Inflammatory macrophage treated with lipopolysaccharide for 1 hour (primary cell): ENCODE data around the gene TSPAN3.

Experiments
- DNase-seq, 2 donors: peaks; one replicate each; pipeline ENCODE4 v3.0.0-alpha.2; 2020 to 2022

TSPAN3 gene

DNA sequence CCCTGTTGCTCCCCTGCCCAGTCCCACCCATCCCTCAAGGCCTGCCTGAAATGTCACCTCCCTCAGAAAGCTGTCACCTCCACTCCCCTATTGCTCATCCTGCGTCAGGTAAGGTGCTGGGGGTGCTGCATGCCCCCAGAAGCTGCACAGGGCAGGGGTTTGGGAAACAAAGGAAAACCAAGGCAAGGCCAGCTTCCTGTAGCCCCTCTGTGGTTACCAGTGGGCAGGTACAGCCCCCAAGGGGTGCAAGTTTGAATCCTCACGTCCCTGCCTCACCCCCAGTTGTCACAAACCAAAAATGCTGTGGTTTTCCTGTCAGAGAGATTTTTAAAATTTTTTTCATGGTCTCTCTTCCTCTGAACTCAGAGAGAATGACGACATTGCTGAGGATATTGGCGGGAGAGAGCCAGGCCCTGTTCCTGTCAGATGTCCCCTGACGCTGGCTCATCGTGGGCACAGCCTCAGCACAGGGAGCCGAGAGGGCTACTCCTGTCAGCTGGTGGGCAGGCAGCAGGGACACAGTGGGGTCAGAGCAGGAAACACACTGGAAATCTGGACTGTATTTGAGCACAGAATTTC, 49.0 kb downstream of the TSPAN3 start:
- DNase-seq: peak; percentile 43 to 79

DNA sequence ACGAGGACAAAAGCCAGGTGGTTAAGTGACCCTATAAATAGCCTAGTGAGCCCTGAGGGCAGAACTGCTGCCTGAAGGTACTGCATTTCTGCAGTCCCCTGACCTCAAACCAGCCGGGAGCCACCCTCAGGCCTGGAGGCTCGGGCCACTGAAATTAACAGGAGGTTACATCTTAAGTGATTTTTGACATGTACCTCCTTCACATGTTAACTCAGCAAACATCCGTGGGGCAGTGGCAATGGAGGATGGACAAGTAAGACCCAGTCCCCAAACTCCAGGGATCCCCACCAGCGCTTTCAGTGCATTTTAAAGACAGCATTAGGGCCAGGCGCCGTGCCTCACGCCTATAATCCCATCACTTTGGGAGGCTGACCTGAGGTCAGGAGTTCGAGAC, 49.8 kb downstream of the TSPAN3 start:
- no peak for DNase-seq

DNA sequence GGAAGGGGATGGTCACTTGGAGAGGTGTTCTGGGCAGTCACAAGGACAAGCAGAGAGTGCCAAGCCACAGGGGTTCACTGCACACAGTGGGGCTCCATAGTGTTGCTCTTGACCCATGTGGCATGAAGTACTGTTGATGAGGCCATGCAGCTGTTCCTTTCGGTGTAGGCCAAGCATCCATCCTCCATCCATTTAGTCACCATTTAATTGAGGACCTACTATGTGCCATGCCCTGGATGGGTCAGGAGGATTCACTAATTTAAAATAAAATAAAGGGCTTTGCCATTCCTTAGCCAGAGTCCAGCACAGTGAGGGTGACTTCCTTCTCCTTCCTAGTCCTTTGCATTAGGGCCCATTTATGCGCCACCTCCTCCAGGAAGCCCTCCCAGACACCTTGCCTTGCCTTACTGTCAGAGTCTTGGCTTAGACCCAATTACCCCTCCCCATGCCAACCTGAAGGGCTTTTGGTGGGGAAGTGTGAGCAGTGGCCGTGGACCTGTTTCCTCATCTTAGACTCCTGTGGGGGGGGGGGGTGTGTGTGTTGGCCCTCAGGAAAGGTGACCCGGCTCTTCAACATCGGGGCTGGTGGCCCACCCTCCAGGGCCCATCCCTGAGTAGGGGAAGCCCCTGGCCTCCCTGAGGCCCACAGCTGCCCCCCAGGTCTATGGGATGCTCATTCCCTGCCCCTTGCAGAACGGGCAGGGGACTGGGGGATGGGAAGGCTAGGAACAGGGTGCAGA, 50.4 kb downstream of the TSPAN3 start:
- DNase-seq: no peak

DNA sequence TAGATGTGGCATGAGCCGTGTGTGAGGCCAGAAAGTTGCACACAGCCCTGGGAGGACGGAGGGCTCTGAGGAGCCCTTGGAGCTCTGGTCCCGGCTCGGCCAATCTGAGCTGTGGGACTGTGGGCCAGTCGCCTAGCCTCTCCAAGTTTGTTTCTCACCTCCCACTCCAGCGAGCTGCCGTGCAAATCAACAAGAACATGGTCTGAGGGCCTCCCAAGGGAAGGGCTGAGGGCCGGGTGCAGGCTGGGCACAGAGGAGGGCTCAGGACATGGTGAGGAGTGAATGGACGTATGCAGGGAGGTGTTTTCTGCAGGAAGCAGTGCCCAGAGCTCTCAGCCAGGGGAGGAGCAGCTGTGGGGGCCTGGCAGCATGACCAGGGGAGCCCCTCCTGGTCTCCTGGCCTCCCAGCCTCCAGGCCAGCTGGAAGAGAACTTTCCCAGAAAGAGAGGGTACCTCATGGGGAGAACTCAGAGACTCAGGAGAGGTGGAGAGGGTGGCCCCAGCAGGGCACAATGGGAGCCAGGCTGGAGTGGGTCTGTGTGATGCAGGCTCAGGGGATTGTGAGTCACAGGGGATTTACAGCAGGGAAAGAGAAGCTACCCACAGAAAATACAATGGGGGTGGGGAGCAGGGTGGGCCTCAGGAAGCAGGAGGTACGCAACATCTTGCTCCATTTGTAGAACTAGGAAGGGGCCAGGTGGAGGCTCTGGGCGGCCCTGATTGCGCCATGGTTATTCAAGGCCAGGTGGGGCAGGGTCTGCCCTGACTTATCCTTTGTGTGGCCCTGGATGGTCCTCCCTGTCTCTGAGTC, 51.2 kb downstream of the TSPAN3 start:
- peak; percentile 78 to 92 for DNase-seq

DNA sequence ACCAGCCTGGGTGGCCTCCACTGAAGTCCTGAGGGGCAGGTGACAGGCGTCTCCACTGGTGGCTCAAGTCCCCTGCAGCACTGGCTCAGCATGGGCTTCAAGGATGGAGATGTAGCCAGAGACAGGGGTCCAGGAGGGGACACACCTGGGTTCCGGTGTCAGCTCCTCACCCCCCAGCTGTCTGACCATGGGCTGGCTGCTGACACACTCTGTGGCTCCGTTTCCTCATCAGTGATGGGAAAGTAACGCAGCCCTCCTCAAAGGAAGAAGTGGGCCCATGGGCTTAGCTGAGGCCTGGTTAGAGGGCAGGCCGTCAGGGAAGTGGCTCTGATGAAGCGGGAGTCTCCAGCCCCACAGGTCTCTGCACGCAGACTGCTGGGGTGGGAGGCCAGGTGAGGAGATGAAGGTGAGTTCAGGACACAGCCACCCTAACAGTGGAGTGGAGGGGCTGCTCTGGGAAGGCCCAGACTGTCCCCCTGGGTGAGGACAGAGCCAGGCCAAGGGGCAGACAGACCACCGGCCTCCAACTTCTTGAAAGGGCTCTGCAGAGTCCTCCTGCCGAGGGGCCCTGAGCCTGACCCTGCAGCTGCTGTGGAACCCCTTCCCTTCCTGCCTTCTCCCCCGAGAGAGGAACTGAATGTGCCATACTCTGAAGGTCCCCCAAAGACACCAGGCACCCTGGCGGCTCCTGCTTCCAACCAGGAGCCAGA, 52.0 kb downstream of the TSPAN3 start:
- DNase-seq: peak; percentile 22 to 54

DNA sequence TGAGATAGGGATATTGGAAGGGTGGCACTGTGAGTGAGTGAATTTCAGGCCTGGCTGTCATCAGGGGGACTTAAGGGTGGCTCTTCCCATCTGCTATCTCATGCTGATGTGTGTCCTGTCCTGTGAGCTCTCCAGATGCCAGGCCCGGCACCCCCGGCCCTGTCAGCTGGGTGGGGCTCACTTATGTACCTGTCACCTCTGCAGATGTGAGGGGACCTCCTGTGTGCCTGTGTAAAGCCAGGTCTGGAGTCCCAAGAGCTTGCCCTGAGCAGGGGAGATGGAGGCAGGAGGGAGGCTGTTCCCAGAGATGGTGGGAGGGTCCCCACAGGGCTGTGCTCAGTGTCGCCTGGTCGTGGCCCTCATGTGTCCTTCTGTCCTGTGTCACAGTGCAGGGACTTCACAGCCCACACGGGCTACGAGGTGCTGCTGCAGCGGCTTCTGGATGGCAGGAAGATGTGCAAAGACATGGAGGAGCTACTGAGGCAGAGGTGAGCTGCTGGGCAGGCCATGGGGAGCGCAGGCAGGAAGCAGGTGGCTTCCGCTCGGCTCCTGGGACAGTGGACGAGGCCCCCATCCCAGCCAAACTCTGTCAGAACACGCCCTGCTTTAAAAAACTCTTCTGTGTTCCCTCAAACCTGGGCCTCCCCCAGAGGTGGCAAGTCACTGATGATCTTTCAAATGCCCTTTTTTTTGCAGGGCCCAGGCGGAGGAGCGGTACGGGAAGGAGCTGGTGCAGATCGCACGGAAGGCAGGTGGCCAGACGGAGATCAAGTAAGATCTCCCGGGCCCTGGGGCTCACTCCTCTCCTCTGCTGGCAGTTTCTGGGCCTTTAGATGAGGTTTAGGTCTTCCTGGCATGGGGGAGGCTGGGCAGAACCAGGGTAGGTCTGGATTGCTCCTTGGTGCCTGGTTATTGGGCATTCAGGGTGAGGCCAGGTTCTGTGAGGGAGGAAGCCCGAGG, 52.9 kb downstream of the TSPAN3 start:
- no peak for DNase-seq

DNA sequence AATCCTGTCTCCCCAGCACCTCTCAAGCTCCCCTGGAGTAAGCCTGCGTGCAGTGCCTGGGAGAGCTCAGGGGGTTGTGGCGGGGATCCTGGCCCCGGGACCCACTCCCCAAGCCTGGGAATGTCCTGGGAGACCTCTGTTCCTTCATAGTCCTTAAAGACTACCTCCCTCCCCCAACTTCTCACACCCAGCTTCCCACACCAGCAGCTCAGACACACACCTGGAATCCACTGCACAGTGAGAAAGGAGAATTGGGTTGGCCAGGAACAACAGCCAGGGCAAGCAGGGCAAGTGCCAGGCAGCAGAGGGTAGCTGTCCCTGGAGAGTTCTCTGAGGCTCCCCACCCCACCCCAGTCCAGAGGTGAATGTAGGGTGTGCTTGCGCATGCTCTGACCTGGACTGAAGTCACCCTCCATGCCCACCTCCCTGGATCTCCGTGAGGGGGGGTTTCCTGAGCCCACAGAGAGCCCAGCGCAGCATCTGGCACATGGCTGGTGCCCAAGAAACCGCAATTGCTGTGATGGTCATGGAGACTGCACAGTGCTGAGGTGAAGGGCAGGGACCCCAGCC, 53.7 kb downstream of the TSPAN3 start:
- no peak for DNase-seq

DNA sequence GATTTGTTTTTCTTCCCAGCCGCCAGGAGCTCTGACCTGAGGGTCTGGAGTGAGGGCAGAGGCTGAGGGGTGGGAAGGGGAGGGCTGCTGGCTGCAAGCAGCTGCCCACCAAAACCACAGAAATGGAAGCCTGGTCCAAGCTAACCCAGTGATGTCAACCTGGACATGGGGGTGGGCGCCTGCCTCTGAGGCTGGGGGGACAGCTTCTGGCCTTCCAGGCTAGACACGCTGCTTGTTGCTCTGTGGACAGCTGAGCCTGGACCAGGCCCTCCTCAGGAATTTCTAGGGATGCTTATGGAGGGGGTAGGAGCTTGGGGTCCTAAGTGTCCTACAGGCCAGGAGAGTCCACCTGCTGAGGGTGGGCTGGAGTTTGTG, 54.6 kb downstream of the TSPAN3 start:
- DNase-seq: no peak

DNA sequence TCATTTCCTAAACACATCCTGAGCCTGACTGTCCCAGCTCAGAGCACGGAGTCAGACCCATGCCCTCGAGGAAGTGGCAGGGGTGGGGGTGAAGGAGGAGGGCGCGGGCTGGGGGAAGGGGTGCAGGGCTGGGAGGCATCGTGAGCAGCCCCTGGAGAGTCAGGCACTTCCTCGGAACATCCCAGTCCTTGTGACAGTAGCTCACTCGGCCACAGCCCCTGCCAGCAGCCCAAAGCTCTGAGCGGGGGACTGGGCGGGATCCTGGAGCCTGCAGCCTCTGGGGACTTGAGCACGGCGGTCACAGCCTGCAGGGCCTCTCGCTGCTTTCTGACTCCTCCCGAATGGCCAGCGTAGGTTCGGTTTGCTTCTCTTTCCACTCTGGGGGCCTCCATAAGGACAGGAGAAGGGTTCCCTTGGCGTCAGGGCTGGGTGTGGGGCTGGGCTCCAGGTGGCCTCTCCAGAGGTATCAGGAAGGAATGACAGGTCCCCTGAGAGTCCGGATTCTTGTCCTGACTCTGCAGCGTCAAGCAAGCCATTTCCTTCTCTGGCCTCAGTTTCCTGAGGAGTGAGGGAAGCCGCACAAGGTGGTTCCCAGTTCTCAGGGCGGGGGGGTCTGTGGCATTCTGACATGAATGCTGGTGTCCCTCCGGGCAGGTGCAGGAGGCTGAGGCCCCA, 55.1 kb downstream of the TSPAN3 start:
- peak in 1 of 2 donors; percentile 37 for DNase-seq

DNA sequence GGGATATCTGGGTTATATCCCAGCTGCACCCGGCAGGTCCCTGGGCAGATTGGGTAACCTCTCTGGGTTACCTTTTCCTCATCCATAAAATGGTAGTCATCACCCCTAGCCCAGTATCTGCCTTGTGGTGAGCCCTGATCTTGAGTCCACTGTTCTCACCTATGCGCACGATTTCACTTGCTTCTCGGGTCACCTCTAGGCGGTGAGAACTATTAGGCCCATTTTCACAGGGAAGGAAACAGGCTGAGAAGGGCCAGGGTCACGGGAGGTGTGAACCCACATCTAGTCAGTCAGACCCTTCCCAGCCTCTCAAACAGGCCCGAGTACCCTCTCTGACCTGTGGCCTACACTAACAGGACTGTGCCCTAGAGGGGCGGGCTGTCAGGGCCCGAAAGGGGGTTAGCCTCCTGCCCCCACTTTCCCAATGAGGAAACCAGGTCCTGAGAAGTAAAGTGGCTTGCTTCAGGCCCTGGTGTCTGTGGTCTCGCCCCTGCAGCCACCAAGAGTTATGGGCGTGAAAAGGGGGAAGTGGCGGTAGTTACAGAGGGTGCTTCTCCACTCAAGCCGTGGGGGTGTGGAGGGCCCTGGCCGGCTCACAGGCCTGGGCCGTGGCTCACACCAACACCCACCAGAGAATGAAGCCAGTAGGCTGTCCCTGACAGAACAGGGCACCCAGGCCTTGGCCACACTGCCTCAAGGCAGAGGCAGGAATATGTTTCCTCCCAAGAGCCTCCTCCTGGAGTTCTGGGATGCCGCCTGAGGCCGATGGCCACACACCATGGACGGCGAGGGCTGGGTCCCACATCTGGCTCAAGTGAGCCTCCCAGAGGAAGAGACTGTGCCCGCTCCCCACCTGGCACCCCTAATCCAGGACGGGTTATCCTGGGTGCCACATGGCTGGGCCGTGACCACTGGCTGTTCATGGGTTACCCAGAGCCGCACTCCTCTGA, 56.5 kb downstream of the TSPAN3 start:
- DNase-seq: peak; percentile 83 to 94

DNA sequence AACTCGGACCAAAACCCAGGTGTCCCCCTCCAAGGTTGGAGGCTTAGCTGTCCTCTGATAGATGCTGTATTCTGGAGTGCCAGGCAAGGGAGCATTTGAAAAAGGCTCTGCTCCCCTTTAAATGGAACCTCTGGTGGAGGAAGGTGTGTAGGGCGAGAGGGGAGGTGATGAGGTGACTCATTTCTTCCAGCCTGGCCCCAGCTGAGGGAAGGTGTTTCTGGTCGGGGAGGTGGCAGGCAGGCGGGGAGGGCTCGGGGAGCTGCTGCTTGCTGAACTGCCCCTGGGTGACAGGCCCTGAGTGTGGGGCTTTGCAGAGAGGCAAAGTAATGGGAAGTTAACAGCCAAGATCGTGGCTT, 57.2 kb downstream of the TSPAN3 start:
- no peak for DNase-seq

DNA sequence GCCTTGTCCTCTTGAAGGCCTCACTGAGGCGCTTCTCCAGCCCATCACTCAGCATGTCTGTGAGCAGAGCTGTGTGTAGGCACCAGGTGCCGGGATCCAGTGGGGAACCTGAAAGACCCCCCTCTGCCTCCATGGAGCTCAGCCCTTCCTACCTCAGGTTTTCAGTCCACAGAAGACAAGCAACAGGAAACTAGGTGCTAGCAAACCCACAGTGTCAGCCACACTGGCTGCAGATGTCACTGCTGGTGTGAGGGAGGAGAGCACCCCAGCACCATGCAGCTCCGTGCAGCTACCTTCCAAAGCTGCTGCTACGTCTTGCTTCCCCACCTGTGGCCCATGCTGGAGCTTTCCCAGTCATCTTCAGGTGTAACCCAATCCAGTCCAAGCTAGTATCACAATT, 58.0 kb downstream of the TSPAN3 start:
- DNase-seq: no peak

DNA sequence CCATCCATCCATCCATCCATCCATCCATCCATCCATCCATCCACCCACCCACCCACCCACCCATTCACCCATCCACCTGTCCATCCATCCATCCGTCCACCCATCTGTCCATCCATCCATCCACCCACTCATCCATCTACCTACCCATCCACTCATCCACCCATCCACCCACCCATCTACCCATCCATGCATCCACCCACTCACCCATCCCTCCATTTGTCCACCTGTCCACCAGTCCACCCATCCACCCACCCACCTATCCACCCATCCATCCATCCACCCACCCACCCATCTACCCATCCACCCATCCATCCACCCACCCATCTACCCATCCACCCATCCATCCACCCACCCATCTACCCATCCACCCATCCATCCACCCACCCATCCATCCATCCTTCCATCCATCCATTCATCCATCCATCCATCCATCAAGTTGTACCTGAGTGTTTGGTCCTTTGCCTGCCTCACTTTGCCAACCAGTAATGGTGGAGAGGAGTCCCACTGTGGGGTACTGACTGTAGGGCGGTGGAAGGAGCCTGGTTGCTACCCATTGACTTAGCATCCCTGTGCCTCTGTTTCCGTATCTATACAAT, 58.7 kb downstream of the TSPAN3 start:
- DNase-seq: no peak

DNA sequence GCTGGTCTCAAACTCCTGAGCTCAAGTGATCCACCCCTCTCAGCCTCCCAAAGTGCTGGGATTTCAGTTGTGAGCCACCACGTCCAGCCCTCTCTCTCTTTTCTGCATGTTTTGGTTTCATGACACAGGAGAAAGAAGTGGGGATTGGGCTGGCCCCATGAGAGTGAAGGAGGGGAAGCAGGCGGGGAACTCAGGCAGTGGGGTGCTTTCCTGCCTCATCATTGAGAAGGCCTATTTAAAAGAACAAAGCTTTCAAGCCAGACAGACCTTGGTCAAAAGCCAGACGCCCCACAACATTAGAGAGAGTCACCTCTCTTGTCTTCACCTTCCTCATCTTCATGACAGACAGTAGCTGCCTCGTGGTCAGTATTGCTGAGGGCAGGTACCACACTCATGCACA, 60.1 kb downstream of the TSPAN3 start:
- no peak for DNase-seq

DNA sequence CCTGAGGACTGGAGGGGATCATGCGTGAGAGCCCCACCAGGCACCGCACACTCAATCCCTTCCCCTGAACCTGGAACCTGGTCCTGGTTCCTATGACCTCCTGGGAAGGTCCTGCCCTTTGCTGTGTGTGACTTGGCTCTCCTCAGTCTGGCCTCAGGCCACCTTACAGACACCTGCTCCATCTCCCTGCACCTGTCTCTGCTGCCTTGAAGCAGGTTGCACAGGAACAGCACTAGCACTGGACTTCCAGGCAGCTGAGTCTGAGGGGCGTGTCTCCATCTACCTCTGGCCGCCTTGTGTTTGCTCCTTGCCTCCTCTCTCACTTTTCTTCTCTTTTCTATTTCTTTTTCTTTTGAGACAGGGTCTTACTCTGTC, 60.6 kb downstream of the TSPAN3 start:
- DNase-seq: no peak

DNA sequence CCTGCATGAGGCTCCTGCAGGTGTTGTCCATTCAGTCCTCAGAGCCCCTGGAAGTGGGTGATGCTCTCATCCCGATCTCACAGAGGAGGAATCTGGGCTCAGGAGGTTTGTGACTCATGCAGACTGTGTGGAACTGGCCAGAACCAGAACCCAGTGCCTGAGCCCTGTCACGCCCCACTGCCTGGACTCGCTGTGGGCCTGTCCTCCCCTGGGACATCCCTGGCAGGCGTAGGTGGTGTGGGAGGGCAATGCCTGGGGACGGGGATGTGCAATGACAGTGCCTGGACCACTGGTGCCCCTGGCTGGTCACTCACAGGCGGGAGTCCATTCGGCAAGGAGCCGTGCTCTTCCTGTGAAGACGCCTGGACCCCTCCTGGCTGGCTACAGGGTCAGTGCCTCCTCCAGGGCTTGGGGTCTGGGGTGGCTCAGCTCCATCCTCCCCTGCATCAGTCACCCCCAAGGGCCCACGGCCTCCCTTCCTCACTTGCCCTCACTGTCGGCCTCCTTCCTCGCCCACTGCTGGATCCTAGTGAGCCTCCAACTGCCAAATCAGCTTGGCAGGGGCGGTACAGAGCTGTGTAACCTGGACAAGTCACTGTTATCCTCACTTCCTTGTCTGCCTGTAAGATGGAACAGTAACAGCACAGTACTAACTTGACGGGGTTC, 61.1 kb downstream of the TSPAN3 start:
- no peak for DNase-seq

DNA sequence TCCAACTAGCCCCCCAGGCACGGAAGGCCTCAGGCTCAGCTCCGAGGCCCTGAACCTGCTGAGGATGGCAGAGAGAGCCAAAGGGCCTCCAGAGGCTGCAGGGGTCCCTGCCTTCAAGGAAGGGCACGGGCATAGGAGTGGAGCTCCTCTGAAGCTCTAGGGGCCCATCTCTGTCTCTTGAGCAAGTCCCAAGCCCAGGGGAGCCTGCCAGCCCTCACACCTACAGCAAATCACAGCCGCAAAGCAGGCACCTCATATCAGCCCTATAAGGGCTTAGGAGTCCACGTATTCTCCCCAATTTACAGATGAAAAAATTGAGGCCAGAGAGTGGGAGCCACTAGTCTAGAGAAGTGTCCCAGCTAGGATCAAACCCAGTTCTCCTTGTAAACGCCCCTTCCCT, 61.7 kb downstream of the TSPAN3 start:
- no peak for DNase-seq

DNA sequence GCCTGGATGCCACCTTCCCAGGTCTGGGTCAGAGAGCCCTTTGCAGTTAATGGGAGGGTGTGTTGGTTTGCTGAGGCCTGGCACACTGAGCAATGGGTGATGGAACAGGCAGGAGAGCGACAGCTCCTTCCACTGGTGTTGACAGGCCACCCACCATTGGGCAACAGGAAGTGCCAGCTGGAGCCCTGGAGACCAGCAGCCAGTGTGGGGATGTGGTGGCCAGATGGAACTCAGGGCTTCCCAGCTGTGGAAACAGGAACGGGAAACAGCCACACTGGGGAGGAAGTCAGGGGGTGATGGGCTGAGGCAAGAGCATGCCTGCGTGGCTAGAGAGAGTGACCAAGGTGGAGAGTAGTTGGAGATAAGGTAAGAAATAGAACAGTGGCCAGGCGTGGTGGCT, 66.7 kb downstream of the TSPAN3 start:
- DNase-seq: peak; percentile 79 to 92
